NCI-H146 (cell line): ENCODE data around the gene LRRC58.
A peak's percentile ranks its signal among the peaks of the same experiment; 100 is the strongest.
"Not testable (repeated sequence)": the region's sequence is repeated elsewhere in the genome, so short reads cannot be mapped to it uniquely, and the experiment has no call there.

ENCODE experiments used
- DNase-seq: peaks from one replicate; lab custom pipeline; 2025; lab: John Stamatoyannopoulos, UW

The LRRC58 gene

GRCh38 chr3:120348991-120349854 lies at the start of gene LRRC58:
Gene LRRC58 (minus strand): TSS chr3:120349354. CDS start chr3:120349243, 111 bp downstream.
- DNase-seq = peak; percentile 95

- DNase-seq = no peak
These were observed 47.3 kb upstream of the LRRC58 start for GRCh38 chr3:120396469-120396868.

GRCh38 chr3:120394347-120394746 lies 45.2 kb upstream of the LRRC58 start:
- DNase-seq = no peak

- no peak for DNase-seq
These were observed 44.6 kb upstream of the LRRC58 start for GRCh38 chr3:120393761-120394160.

- no peak for DNase-seq
These were observed 44.1 kb upstream of the LRRC58 start for GRCh38 chr3:120393243-120393642.

GRCh38 chr3:120382941-120383447 lies 33.8 kb upstream of the LRRC58 start:
- DNase-seq = no peak

- DNase-seq = no peak
These were observed 32.3 kb upstream of the LRRC58 start for GRCh38 chr3:120381503-120381902.

GRCh38 chr3:120377948-120378347 lies 28.8 kb upstream of the LRRC58 start:
- not testable (repeated sequence) for DNase-seq

- no peak for DNase-seq
These were observed 21.3 kb upstream of the LRRC58 start for GRCh38 chr3:120370463-120370862.

- DNase-seq = no peak
These were observed 19.9 kb upstream of the LRRC58 start for GRCh38 chr3:120369037-120369467.

- no peak for DNase-seq
These were observed 19.0 kb upstream of the LRRC58 start for GRCh38 chr3:120368172-120368571.

GRCh38 chr3:120364821-120365220 lies 15.7 kb upstream of the LRRC58 start:
- DNase-seq = no peak

- no peak for DNase-seq
These were observed 14.9 kb upstream of the LRRC58 start for GRCh38 chr3:120364101-120364500.

GRCh38 chr3:120357807-120358206 lies 8.7 kb upstream of the LRRC58 start:
- DNase-seq = no peak

- no peak for DNase-seq
These were observed 6.3 kb upstream of the LRRC58 start for GRCh38 chr3:120355486-120355885.

- no peak for DNase-seq
These were observed 4.3 kb upstream of the LRRC58 start for GRCh38 chr3:120353463-120353862.

- no peak for DNase-seq
These were observed 2.9 kb upstream of the LRRC58 start for GRCh38 chr3:120352017-120352416.

GRCh38 chr3:120350401-120350941 lies 1.3 kb upstream of the LRRC58 start:
- no peak for DNase-seq

- no peak for DNase-seq
These were observed 636 bp upstream of the LRRC58 start for GRCh38 chr3:120349855-120350125.

GRCh38 chr3:120348065-120348990 lies 826 bp downstream of the LRRC58 start:
- DNase-seq = peak; percentile 95

- DNase-seq = no peak
These were observed 4.8 kb downstream of the LRRC58 start for GRCh38 chr3:120344349-120344748.

GRCh38 chr3:120341658-120342346 lies 7.4 kb downstream of the LRRC58 start:
- no peak for DNase-seq
